Tibial artery (tissue), 4 donors: ENCODE measurements around the gene COL4A6.

Experiments
- DNase-seq, 2 donors: peaks; one replicate each; pipeline ENCODE4 v3.0.0-alpha.2; 2019
- H3K27ac ChIP-seq, 2 donors: fragments of 200-600 bp; sonication (generic) in 1 of 2; 1 replicate in 1 of 2; 2 replicates in 1 of 2; pipeline ENCODE4 v1.5.1; 2018 to 2019; ENCODE audit warnings: mild to moderate bottlenecking in 1 of 2
- H3K27me3 ChIP-seq, 2 donors: fragments of 200-600 bp; sonication (generic) in 1 of 2; one replicate each; pipeline versions ENCODE4 v1.5.1 to v1.6.0; 2016 to 2019
- H3K36me3 ChIP-seq, 3 donors: fragments of 200-600 bp; sonication (generic) in 2 of 3; one replicate each; pipeline ENCODE4 v1.5.1; 2016 to 2019; ENCODE audit warnings: mild to moderate bottlenecking in 2 of 3
- H3K4me1 ChIP-seq, 4 donors: fragments of 200-600 bp; sonication (generic) in 2 of 4; 1 replicate in 3 of 4; 2 replicates in 1 of 4; pipeline ENCODE4 v1.5.1; 2016 to 2019
- H3K4me3 ChIP-seq, 2 donors: fragments of 200-600 bp; sonication (generic) in 1 of 2; 1 replicate in 1 of 2; 2 replicates in 1 of 2; pipeline ENCODE4 v1.5.1; 2018 to 2019; ENCODE audit warnings: mild to moderate bottlenecking in 2 of 2
- H3K9me3 ChIP-seq, 3 donors: fragments of 200-600 bp; sonication (generic) in 1 of 3; one replicate each; pipeline ENCODE4 v1.5.1; 2016 to 2019
- CTCF ChIP-seq, 2 experiments: fragments of 200-600 bp in 1 of 2; fragments of 450-650 bp in 1 of 2; IDR thresholded peaks; one replicate each; pipeline ENCODE4 v1.5.1; 2017 to 2019; ENCODE audit warnings: antibody characterized with exemption in 2 of 2, mild to moderate bottlenecking in 1 of 2, moderate library complexity in 1 of 2
- intact Hi-C: fragments of 100-400 bp; cut with DNase I; formaldehyde crosslinking; loops from one replicate; pipeline ENCODE4 v1.15.0; 2023; ENCODE audit warnings: low total_unique reads

The COL4A6 gene

GRCh38 chrX:108257556-108257955, 180.7 kb downstream of the COL4A6 start:
- no peak for DNase-seq
- TF ChIP-seq CTCF (IDR thresholded peaks at IDR 0.05): no peak
- Histone ChIP-seq H3K9me3 (peaks cover 0 to 5% (median 0%) of the 10 kb centered on the region in 3 donors), H3K4me1 (no peaks in the 10 kb centered on the region), H3K4me3 (no peak overlapping the region), H3K27me3 (no peaks in the 10 kb centered on the region), H3K36me3 (no peaks in the 10 kb centered on the region), H3K27ac (no peak overlapping the region)
- intact Hi-C loops: no loop called here

GRCh38 chrX:108254636-108255035, 183.6 kb downstream of the COL4A6 start:
- no peak for TF ChIP-seq CTCF (IDR thresholded peaks at IDR 0.05)
- Histone ChIP-seq H3K4me3 (no peak overlapping the region), H3K27ac (no peak overlapping the region), H3K4me1 (no peaks in the 10 kb centered on the region), H3K27me3 (no peaks in the 10 kb centered on the region), H3K9me3 (peaks cover 0 to 5% (median 0%) of the 10 kb centered on the region in 3 donors), H3K36me3 (no peaks in the 10 kb centered on the region)
- no peak for DNase-seq
- intact Hi-C loops: no loop called here

- Histone ChIP-seq H3K4me3 (no peak overlapping the region), H3K9me3 (peaks cover 0 to 5% (median 0%) of the 10 kb centered on the region in 3 donors), H3K27me3 (no peaks in the 10 kb centered on the region), H3K4me1 (no peaks in the 10 kb centered on the region), H3K36me3 (no peaks in the 10 kb centered on the region), H3K27ac (no peak overlapping the region)
- no peak for TF ChIP-seq CTCF (IDR thresholded peaks at IDR 0.05)
- intact Hi-C loops: no loop called here
- no peak for DNase-seq
Observed at GRCh38 chrX:108250654-108251579, 187.3 kb downstream of the COL4A6 start.

GRCh38 chrX:108246304-108246954, 191.8 kb downstream of the COL4A6 start:
- intact Hi-C loops: no loop called here
- H3K4me1 ChIP-seq: no peaks in the 10 kb centered on the region
- no peak for DNase-seq
- no peaks in the 10 kb centered on the region for H3K27me3 ChIP-seq
- no peak overlapping the region for H3K27ac ChIP-seq
- no peaks in the 10 kb centered on the region for H3K9me3 ChIP-seq
- H3K36me3 ChIP-seq: no peaks in the 10 kb centered on the region
- TF ChIP-seq CTCF (IDR thresholded peaks at IDR 0.05): no peak
- no peak overlapping the region for H3K4me3 ChIP-seq

GRCh38 chrX:108245462-108245861, 192.8 kb downstream of the COL4A6 start:
- intact Hi-C loops: no loop called here
- no peak for TF ChIP-seq CTCF (IDR thresholded peaks at IDR 0.05)
- DNase-seq: no peak

More at GRCh38 chrX:108245462-108245861, 192.8 kb downstream of the COL4A6 start:
- Histone ChIP-seq H3K36me3 (no peaks in the 10 kb centered on the region), H3K4me3 (no peak overlapping the region), H3K9me3 (no peaks in the 10 kb centered on the region), H3K27me3 (no peaks in the 10 kb centered on the region), H3K27ac (no peak overlapping the region), H3K4me1 (no peaks in the 10 kb centered on the region)
